Stimulated activated CD4-positive, alpha-beta T cell treated with anti-CD3 and anti-CD28 coated beads, Interleukin-2, amount 100 ng/mL, for 4 hours (primary cell): ENCODE measurements around the gene HOXC12.
A peak's percentile ranks its signal among the peaks of the same experiment; 100 is the strongest.

Experiments used
- DNase-seq: peaks from one replicate; pipeline ENCODE4 v3.0.0-alpha.2; 2020; ENCODE audit warnings: low read depth

HOXC12 gene

DNA sequence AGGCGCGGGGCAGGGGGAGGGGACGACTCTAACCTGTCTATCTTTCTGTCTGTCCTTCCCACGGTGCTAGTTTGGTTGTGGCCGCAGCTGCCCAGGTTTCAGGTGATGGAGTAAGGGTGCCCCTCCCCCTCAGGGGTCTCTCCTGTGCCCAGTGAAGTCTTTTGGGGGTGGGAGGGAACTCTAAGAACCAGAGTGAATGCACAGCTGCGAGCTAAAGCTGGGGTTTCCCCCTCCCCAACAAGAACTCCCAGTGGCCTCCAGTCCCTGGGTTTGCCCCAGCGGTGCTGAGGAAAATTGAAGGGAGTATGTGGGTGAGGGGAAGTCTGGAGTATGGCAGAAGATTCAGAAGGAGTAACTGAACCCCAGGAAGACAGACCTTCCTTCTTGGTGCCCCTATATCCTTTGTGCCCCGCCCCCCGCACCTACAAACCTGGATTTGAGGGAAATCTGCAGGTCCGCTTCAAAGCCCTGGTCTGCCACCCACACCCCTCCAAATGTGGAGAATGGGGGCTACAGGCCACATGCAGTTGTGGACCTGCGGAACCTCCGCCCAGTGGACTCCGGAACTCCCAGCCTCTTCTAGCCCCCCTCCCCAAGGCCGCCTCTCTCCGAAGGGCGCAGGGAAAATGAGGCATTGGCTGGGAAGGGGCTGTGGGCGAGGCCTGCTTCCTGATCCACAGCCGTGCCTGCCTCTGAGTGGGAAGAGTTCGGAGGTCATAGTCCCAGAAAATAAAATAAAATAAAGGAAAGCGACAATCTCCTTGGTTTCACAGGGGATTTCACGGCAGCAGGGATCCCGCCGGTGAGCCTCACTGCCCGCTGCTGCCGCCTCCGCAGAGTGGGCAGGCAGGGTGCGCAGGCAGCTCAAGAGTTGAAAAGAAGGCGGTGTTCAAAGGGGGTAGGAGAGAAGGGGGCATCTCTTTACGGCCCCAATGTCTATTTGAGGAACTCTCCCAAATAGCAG is 41.8 kb downstream of the HOXC12 start:
- DNase-seq, result no peak

DNA sequence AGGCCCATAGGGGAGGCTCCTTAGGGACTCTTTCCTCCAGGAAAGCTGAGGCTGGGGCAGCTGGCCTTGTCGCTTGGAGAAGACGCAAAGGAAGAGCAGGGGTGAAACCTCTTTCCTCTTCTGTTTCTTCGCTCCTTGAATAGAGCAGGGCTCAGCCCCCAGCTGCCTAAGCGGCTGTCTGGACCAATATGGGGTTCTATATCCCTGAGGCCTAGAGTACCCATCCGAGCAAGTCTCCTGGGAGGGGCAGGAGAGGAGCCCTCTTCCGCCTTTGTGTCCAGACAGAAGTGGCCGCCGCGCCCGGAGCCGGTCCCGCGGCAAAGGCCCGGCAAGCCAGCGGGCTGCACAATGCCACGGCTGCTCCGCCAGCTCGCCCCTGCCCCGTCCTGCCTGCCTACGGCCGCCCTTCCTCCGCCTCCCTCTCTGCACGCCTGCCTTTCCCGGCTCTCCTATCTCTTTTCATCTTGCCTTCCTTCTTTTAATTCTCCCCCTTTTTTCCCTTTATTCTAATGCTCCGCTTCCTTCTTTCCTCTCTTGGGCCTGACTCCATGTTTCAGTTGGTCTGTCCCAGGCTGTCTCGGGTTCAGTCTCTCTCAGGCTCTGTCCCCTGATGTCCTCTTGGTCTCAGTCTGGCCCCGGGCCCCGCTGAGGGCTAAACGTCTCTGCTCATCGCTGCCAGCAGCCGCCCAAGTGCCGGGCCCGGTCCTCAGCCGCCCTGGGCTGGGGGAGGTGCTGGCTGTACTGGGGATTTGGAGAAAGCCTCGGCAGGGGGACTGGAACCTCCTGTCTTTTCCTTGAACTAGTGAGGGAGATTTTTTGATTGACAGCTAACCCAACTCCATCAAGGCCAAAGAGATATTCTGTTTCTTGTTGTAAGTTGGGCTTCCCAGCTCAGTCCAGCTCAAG is 42.8 kb downstream of the HOXC12 start:
- DNase-seq, result no peak

DNA sequence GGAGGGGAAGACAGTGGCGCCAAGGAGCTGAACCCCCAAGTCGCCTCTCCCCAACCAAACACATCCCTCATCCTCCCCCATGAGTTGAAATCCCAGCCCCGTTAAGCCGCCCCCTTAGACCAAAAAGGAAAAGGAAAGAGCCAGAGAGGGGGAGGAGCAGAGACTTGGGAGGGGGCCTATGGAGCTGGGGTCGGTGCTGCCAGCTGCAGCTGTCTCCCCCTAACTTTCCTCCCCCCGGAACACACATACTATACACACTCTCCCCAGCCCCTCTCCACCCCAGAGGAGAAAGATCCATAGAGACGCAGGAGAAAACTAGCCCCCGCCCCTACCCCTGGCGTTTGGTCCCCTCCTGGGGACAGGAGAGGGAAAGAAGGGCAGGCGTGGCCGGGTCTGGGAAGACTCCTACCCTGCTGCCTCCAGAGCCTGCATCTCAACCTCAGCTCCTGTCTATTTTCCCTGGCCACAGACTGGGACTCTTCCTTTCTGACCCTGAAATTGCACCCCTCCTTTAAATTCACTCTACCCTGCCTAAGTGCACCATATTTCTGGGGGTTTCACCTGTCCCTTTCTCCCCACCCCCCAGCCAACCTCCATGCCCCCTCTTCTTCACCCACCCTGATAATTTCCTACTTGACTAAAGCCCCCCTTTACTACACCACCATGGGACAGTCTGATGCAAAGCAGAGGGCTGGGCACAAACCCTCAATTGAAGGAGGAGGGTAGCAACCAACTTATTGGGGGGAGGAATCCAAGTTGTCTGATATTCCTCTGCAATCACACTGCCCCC is 43.6 kb downstream of the HOXC12 start:
- no peak for DNase-seq

DNA sequence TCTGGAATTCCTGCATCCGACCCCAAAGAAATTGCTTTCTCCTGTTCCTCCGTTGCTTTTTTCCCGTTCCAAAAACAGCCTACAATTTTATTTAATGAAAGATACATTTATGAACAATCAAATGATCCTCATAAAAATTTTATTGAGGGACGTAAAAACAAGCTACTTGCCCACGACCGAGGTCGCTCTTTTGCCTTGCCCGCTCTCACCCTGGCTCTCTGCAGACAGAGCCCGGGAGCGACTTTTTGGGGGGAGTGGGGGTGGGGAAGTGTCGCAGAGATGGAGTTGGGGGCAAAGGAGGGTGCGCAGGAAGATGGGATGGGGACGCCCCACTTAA is 44.2 kb downstream of the HOXC12 start:
- no peak for DNase-seq

DNA sequence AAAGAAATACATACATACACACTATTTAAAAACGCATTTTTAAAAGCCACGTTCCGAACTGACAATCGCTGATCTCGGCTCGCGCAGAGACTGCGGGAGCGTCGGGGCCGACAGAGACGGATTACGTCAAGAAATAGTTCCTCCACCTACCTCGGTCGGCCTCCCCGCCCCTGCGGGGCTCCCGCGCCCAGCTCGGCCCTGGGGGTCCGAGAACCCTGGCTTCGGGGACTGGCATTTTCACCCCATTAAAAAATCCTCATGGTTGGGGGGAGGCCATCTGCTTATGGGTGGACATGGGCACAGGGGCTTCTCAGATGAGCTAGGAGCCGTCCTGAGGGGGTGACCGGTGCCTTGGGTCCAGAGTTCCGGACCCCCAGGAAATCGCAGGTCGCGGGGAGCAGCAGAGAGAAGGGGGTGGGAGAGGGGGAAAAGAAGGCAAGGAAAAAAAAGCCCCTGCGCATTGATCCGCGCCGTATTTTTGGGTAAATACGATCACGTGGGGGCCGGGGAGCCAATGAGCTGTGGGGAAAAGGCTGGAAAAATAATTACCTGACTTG is 44.9 kb downstream of the HOXC12 start:
- DNase-seq, result no peak

DNA sequence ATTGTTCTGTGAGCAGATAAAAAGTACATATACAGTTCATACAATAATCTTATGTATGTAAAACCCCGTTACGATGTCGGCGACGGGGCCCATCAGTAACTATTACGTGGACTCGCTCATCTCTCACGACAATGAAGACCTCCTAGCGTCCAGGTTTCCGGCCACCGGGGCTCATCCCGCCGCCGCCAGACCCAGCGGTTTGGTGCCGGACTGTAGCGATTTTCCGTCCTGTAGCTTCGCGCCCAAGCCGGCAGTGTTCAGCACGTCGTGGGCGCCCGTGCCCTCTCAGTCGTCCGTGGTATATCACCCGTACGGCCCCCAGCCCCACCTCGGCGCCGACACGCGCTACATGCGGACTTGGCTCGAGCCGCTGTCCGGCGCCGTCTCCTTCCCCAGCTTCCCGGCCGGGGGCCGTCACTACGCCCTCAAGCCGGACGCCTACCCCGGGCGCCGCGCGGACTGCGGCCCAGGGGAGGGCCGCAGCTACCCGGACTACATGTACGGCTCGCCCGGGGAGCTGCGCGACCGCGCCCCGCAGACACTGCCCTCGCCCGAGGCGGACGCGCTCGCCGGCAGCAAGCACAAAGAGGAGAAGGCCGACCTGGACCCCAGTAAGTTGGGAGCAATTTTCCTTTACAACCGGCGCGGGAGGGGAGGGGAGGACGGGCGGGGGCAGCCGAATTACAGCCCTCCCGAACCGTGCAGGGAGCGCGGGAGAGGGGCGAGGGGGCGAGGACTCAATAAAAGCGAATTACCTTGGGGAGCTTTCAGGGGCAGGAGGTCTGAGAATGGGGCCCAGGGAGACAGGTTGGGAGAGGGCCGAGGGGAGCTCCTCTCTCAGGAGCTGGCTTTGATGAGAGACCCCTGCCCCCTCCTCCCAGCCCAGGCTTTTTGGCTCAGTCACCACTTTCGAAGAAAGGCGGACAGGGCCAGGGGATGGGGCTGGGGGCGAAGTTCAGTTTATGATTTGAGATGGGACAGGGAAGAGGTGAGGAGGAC is 45.7 kb downstream of the HOXC12 start, which contains the start of gene HOXC9:
TSS of gene HOXC9 (plus strand) at position 46 of the 999 bp plus-strand sequence. CDS start at position 74, 28 bp downstream.
- DNase-seq, result no peak

DNA sequence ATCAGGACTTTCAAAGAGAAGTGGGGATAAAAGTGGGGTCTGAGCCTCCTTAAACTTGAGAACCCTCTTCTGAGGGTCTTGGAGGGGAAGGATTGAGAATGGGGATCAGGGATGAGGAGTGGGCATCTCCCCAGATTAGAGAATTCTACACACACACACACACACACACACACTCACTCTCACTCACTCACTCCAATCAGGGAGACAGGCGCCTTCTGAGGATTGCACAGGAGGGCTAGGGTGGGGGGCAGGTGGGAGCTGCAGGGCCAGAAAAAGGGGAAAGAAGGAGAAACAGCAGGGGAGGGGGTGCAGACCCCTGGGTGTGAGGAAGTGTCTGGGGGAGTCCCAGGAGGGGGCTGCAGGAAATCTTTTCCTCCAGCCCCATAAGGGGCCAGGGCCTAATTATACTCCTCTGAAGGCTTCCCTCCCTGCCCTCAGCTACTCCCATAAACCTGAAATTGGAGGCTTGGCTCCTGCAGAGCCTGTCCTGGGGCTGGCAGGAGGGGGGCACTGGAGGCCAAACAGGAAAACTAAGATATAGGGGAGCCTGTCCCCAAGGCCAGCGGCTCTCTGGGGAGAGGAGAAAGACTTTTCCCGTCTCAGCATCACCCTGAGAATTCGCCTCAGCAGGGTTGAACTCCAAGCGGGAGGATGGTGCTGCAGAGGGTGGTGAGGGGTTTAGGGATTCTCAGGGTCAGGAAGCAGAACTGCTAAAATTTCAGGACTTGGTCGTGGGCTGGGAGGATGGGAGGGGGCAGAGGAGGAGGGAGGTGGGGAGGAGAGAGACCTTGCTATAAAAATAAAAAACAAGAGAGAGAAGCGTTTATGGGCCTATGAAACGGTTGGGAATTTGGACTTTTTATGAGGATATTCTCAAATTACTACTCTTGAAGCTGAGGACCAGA is 46.8 kb downstream of the HOXC12 start:
- no peak for DNase-seq

DNA sequence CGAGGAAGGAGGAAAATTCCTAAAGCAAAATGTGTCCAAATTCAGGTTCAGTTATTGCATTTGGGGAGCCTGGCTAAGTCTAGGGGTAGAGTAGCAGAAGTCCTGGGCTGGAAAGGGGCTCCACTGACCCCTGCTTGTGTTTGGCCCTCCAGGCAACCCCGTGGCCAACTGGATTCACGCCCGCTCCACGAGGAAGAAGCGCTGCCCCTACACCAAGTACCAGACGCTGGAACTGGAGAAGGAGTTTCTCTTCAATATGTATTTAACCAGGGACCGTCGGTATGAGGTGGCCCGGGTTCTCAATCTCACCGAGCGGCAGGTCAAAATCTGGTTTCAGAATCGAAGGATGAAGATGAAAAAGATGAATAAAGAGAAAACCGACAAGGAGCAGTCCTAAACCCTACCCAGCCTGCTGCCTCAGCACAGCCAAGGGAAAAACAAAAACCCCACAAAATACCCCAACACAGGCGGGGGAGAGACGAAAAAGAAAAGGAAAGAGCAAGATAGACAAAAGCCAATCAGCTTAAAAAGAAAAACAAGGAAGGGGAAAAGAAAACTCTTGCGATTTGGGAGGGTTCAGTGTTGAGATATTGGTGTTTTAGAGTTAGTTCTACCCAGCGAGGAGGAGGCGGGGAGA is 47.7 kb downstream of the HOXC12 start:
- DNase-seq, result no peak

DNA sequence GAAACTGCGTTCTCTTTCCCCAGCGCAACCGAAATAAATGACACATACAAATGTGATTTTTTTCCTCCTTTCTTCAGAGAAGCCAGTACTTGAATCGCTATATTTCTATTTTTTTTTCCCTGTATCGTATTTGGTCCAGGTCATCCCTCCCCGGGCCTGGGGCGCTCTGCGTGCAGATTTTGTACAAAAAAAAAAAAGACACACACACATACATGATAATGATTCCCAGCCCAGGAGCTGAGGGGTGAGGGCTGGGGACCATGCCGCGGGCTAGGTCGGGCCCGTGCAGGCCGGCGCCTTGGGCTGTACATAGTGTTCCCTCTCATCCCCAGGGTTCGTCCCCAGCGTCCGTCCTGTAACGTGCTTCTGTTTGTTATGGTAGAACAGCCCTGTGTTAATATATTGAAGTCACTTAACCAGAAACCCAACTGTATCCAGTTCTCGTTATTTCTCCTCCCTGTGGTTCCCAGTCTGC is 48.2 kb downstream of the HOXC12 start:
- no peak for DNase-seq

DNA sequence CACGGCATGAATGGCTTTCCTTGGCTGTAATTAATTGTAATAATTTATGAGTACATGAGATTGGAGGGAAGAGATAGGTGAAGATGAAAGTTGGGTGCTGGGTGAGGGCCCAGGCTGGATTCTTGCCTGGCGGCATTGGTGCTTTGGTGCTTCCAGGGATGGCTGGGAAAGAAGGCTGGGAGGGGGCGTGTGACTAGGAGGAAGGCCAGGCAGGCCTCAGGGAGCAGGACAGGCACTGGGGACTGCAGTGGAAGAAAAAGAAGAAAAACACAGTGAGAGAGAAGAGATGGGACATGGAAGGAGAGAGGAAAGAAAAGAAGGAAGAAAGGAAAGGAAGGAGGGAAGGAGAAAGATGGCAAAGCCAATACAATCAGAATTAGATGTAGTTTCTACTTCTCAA is 48.9 kb downstream of the HOXC12 start:
- no peak for DNase-seq

DNA sequence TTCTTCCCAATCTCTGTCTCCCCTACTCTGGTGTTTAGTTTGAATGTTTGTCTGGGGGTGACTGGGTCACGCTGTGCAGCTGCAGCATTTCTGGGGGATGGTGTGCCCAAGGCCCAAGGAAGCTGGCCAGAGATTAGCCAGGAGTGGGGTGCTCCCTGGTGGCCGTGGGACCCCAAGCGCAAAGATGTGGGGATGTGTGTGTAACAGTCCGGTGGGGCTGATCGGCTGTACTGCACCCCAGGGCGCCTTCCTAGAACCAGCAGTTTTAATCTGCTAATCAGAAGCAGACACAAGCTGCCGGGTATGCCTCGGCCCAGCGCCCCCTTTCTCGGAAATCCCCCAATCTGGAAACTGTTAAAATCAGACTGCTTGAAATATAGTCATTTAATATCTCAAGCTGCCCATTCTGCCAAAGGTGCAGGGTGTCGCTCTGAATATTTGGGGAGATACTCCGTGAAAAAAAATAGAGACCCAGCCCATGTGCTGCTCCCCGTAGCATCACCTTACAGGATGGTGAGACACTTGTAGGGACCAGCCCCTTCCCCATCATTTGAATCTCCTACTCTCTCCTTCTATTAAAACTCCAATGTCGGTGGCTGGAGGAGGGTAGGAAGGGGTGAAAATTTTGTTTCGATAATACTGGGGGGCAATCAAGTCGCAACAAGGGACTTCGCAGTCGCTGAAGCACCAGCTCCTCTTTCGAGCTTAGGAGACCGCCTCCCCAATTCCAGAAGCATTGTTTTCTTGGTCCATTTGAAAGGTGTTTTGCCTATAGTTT is 49.5 kb downstream of the HOXC12 start:
- no peak for DNase-seq

DNA sequence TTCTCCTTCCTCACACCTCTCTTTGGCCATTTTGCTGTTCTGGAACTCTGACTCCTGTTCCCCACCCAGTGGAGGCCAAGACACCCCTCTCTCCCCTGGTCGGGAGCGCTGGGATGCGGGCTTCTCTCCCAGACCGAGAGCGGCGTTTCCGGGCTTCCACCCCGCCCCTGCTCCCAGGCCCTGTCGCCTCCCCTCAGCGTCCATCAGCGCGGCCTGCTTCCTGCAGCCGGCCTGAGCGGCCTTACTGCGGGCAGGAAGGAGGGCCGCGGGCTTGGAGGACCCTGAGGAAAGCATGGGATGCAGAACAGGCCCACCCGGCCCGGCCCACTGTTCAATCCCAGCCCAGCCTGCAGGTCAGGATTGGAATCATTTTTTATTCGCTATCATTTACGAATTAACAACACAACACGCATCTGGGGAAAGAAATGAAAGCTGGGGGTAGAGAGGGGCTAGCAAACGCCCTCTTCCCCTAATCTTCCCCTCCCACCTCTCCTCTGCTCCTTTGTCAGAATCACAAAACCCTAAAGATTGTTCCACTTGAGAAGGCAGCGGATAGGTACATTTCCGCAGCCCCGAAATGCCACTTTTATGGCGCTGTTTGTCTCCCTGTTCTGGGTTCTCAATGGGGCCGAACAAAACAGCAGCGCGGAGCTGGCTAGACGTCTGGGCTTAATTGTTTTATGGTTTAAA is 50.3 kb downstream of the HOXC12 start:
- no peak for DNase-seq

DNA sequence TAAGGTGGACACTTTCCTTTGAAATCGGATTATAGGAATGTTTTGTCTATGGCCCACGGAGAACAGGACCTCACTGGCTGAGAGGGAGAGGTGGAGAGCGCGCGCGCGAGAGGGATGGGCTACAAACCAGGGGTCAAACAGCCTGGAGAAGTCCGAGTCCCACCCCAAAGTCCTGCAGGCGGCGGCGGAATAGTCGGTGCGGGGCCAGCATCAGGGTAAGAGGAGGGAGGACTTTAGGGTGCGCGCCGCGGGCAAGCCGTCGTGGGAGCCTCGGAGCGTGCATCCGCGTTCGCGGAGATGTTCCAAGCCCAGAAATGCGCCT is 50.8 kb downstream of the HOXC12 start:
- no peak for DNase-seq

DNA sequence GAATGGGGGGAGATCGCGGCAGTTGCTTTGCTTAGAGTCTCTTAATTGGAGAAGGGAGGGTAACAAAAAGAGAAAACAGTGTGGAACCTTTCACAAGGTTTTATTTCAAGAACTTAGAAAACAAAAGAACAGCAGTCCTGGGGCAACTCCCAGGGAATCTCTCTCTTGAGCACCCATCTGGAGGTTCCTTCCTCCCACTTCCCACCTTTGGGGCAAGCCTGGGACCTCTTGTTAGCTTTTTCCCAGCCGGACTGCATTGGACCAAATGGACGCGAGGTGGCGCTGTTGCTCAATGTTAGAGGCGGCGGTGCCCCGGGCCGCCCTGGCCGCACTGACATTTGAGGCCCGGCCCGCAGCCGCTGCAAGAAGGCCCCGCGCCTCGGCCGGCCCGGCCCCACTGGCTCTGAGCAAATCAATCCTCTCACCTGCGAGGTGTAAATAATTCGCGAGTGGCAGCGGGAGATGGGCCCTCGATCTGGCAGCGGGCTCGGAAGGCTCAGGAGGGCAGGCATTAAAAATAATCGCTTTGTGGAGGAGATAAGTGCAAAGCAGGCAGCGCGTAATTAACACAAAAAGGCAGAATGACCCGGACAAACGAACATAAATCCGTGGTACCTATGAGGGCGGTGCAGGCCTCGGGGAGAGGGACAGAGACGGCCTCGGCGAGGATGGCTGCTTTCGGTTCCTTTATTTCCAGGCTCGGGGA is 51.3 kb downstream of the HOXC12 start:
- DNase-seq, result peak; percentile 68

DNA sequence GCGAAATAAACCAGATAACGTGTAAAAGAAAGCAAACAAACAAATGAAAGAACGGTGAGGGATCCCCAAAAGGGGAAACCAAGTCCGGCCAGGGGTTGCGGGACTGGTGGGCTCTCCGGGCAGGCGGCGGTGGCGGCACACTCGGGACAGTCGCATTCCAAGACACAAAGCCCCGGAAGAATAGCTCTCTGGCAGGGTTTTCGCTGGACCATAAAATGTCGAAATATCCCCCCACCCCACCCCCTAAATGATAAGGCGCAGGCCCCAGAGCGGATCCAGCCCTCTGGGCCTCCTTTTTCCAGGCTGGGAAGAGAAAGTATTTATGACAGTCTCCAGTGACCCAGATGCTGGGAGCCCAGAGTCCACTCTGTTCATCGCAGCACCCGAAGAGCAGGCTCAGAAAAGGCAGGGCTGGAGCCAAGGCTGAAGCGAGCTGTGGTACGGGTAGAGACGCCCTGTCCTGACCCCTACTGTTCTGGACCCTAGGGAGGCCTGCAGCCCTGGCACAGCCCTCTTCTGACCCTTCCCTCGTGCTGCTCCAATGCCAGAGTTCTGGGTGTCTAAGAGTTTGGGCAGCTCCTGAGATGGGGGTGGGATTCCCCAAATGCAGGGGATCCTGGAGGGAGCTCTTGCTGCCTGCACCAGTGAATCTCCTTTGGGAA is 52.0 kb downstream of the HOXC12 start:
- DNase-seq, result no peak

DNA sequence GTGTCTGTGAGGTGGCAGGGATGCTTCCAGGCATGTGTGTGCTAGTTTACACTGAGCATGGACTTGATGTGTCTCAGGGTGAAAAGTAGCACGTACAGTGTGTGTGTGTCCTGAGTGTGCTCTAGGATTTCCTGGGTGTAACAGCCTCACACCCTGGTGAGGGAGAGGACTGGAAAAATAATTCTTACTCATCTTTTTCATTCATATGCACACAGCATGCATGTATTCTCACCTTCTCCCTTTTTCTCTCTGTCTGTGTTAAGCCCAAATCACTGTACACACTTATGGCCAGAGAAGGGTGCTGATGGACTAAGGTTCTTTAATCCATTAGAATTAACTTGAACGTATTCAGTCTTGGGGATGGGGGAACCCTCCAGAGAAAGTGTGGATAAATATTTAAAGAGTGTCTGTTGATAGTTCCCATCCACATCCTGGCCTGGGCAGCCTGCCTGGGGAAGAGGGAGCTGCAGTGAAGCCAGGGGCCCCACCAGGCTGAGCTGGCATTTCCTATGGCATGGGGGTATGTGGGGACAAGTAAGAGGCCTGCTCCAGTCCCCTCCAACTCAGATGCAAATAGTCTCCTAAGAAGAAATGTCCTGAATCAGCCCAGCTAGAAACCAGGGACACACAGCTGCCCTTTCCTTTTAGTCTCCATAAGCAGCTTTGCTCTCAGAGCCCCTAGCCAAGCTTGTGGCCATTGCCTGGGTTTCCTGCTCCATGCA is 53.0 kb downstream of the HOXC12 start:
- no peak for DNase-seq
